Measurements from ENCODE around the gene MAP1LC3A. TPM values are rescaled to one million over a fixed set of nuclear protein-coding genes. Genes with fewer than 3 reads are reported as not detected.

Gene MAP1LC3A
- polyA plus RNA-seq, 1 donor = 40.9 TPM

DNA sequence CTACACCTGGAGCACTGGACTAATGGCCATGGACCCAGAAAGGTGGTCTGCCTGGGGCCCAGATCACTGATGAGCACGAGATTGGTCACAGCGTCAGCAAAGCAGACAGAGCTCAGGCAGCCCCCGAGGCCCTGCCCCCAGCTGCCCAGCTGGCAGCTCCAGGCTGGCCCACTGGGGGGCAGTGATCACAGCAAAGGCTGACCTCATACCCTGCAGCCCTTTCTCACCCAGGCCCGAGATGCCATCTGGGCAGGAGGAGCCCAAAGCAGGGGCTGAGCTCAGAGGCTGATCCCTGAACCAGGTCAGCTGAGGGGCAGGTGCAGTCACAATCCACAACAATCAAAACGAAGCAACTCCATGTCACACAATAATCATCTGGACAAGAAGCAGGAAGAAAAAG, 4.1 kb downstream of the MAP1LC3A start:
- Histone ChIP-seq H3K27ac (ENCODE audit: low read length) (no peak overlapping the region), H3K36me3 (ENCODE audit: control insufficient read depth, insufficient read depth, low read length) (peaks cover 8% of the 10 kb centered on the region), H3K4me3 (ENCODE audit: low read length) (no peak overlapping the region), H3K27me3 (ENCODE audit: control insufficient read depth, insufficient read depth, low read length) (no peaks in the 10 kb centered on the region), H3K4me1 (ENCODE audit: control insufficient read depth, insufficient read depth, low read length) (peaks cover 3% of the 10 kb centered on the region), H3K9me3 (ENCODE audit: control insufficient read depth, low read depth, low read length) (no peaks in the 10 kb centered on the region)
- WGBS (ENCODE audit: insufficient coverage, low lambda C conversion rate) = no CpG with 5 or more reads among the region's 5 CpGs
- no peak for DNase-seq

DNA sequence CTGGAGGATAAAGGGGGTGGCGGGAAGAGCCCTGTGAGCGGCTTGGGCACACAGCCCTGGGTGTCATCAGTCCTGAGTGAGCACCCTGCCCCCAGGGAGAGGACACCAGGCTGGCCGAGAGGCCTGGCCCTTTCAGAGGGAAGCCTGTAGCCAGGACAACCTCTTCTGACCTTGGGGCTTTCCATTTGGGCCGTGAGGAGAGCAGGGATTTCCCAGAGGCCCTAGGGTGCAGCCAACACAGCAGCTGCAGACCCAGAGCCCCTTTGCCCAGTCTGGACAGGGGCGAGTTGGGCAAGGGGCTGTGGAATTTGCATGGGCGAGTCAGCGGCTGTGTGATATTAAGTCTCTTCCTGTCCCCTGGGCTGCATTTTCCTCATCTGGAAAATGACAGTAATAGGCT, 6.3 kb downstream of the MAP1LC3A start:
- DNase-seq = no peak
- H3K9me3 ChIP-seq (ENCODE audit: control insufficient read depth, low read depth, low read length) = no peaks in the 10 kb centered on the region
- no peak overlapping the region for H3K27ac ChIP-seq (ENCODE audit: low read length)
- H3K36me3 ChIP-seq (ENCODE audit: control insufficient read depth, insufficient read depth, low read length) = peaks cover 14% of the 10 kb centered on the region
- WGBS (ENCODE audit: insufficient coverage, low lambda C conversion rate) = no CpG with 5 or more reads among the region's 7 CpGs
- H3K4me1 ChIP-seq (ENCODE audit: control insufficient read depth, insufficient read depth, low read length) = no peaks in the 10 kb centered on the region
- no peak overlapping the region for H3K4me3 ChIP-seq (ENCODE audit: low read length)
- H3K27me3 ChIP-seq (ENCODE audit: control insufficient read depth, insufficient read depth, low read length) = no peaks in the 10 kb centered on the region

DNA sequence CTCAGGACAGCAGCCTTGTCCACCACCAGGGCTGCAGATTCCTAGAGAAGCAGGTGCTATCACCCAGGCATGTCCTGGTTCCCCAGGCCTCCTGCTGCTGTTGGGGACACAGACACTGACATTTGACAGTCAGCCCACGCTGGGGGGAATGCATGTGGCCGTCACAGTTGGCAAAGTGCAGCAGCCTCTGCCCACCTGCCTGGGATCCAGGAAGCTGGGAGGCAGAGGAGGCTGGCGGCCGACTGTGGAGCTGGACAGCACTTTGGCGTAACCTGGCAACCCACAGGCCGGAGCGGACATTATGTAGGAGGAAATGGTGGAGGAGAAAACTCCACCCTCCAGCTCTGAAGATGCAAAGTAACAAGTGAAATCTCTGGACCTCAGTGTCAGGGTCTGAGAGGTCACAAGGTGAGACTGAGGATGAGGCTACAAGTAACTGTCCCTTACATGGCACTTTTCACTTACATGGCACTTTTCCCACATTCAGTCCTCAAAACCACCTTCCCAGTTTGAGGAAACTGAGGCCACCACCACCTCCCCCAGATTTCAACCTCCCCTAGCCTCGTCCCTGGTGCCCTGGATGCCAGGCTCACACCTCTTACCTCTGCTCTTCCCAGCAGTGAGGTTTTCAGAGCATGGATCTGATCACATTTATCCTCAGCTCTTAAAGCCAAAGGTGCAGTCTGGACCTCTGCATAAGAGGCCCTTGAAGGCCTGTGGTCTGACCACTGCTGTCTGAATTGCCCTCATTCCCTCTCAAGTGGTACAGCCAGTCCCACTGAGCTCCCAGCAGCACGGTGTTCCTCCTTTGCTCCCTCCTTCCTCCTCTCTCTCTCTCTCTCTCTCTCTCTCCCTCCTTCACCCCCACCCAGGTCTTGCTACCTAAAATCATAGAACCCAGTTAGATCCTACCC, 8.7 kb downstream of the MAP1LC3A start:
- Histone ChIP-seq H3K4me1 (ENCODE audit: control insufficient read depth, insufficient read depth, low read length) (no peaks in the 10 kb centered on the region), H3K27me3 (ENCODE audit: control insufficient read depth, insufficient read depth, low read length) (no peaks in the 10 kb centered on the region), H3K9me3 (ENCODE audit: control insufficient read depth, low read depth, low read length) (no peaks in the 10 kb centered on the region), H3K36me3 (ENCODE audit: control insufficient read depth, insufficient read depth, low read length) (peaks cover 16% of the 10 kb centered on the region), H3K27ac (ENCODE audit: low read length) (no peak overlapping the region), H3K4me3 (ENCODE audit: low read length) (no peak overlapping the region)
- 80% methylated on average over 1 of the region's 9 CpGs for WGBS (ENCODE audit: insufficient coverage, low lambda C conversion rate)
- no peak for DNase-seq

DNA sequence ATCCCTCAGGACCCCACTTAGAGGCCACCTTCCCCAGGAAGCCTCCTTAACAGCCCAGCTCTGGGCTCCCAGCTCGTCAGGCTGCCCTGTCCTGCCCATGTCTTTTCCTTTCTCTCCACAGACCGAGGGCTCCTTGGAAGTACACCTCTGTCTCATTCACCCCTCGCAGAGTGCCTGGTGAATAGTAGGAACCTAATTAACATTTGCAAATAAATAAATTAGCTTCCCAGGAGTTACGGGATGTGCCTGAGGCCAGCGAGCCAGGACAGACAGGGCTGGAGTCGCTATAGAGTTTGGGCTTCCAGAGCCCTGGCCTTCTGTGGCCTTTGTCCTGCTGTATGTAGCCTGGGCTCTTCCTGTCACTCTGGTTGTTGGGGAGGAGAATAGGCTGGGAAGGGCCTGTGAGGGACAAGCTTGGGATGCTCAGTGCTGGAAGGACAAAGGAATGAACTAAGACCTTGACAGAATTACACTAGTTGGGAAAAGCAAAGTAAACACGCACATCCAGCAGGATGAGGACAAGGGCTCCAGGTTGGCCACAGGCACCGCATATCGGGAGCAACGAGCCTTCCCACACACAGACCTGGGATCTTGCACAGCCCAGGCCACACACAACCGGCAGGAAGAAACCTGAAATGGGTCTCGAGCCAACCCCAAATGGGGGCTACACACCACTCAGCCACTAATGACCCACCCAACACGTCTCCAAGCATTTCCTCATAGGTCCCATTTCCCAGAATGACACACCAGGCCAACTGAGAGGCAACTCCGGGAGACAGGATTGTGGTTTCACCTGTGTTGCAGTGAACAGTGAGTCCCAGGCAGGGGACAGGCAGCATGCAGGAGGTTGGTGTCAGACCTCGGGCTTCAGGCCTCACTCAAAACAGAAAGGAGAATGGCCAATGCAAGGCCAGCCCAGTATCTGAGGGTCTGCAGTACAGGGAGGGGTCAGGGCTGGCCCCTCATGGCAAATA, 9.7 kb downstream of the MAP1LC3A start:
- no peak overlapping the region for H3K27ac ChIP-seq (ENCODE audit: low read length)
- DNase-seq = no peak
- H3K36me3 ChIP-seq (ENCODE audit: control insufficient read depth, insufficient read depth, low read length) = peaks cover 16% of the 10 kb centered on the region
- H3K9me3 ChIP-seq (ENCODE audit: control insufficient read depth, low read depth, low read length) = no peaks in the 10 kb centered on the region
- WGBS (ENCODE audit: insufficient coverage, low lambda C conversion rate) = no CpG with 5 or more reads among the region's 15 CpGs
- no peaks in the 10 kb centered on the region for H3K27me3 ChIP-seq (ENCODE audit: control insufficient read depth, insufficient read depth, low read length)
- no peaks in the 10 kb centered on the region for H3K4me1 ChIP-seq (ENCODE audit: control insufficient read depth, insufficient read depth, low read length)
- no peak overlapping the region for H3K4me3 ChIP-seq (ENCODE audit: low read length)

DNA sequence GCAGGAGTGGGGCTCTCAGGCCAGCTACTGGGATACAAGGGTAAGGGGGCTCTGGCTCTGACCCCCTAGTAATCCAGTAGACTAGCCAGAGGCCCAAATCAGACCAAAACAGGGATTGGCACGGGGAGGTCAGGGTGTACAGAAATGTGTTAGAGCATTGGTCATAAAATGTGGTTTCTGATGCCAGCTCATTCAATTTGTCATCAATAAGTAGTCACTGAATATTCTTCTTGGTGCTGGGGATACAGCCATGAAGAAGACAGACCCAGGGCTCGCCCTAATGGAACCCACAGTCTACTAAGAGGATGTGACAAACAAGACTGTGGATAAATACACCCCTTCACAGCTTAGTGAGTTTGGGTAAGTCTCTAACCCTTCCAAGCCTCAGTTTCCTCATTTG, 11.1 kb downstream of the MAP1LC3A start:
- no peaks in the 10 kb centered on the region for H3K27me3 ChIP-seq (ENCODE audit: control insufficient read depth, insufficient read depth, low read length)
- no CpG with 5 or more reads among the region's 2 CpGs for WGBS (ENCODE audit: insufficient coverage, low lambda C conversion rate)
- no peak for DNase-seq
- no peak overlapping the region for H3K27ac ChIP-seq (ENCODE audit: low read length)
- peaks cover 27% of the 10 kb centered on the region for H3K36me3 ChIP-seq (ENCODE audit: control insufficient read depth, insufficient read depth, low read length)
- H3K4me1 ChIP-seq (ENCODE audit: control insufficient read depth, insufficient read depth, low read length) = no peaks in the 10 kb centered on the region
- no peaks in the 10 kb centered on the region for H3K9me3 ChIP-seq (ENCODE audit: control insufficient read depth, low read depth, low read length)
- H3K4me3 ChIP-seq (ENCODE audit: low read length) = no peak overlapping the region

DNA sequence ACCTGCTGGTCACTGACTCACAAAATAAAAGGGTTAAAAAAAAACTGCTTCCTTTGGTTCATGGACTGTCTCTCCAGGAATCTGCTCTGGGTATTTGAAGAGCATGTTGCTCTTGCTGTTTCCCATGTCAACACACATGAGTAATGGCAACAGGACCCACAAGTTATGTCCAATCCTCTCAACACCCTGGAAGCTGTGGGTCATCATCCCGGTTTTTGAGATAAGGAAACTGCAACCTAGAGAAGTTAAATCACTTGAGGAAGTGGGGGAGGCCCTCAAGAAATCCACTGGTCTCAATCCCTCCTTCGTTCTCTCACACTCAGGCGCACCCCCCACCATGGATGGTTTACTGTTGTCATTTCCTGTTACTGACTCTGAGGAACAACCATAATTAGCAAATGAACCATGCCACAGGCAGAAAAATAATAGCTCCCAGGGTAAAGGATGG, 12.4 kb downstream of the MAP1LC3A start:
- no peaks in the 10 kb centered on the region for H3K4me1 ChIP-seq (ENCODE audit: control insufficient read depth, insufficient read depth, low read length)
- H3K27ac ChIP-seq (ENCODE audit: low read length) = no peak overlapping the region
- no peak overlapping the region for H3K4me3 ChIP-seq (ENCODE audit: low read length)
- no peaks in the 10 kb centered on the region for H3K9me3 ChIP-seq (ENCODE audit: control insufficient read depth, low read depth, low read length)
- H3K36me3 ChIP-seq (ENCODE audit: control insufficient read depth, insufficient read depth, low read length) = peaks cover 31% of the 10 kb centered on the region
- no peaks in the 10 kb centered on the region for H3K27me3 ChIP-seq (ENCODE audit: control insufficient read depth, insufficient read depth, low read length)
- no CpG with 5 or more reads among the region's 3 CpGs for WGBS (ENCODE audit: insufficient coverage, low lambda C conversion rate)
- DNase-seq = no peak

DNA sequence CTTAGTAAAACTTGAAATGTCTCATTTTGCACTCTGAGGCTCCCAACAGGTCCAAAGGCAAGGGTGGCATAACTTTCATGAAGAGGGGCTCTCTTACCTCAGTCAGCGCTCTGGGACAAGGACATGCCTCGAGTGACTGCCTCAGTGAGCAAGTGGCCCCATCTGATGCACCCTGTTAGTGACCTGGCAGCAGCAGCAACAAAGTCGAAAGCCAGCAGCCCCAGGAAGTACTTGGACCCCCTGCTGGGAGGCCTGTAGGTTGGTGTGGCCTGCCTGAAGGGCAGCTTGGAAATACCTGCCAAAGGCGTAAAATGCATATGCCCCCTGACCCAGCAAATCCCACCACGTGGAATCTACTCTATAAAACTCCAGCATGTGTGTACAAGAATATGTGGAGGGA, 13.2 kb downstream of the MAP1LC3A start:
- no peak overlapping the region for H3K27ac ChIP-seq (ENCODE audit: low read length)
- DNase-seq = no peak
- no CpG with 5 or more reads among the region's 5 CpGs for WGBS (ENCODE audit: insufficient coverage, low lambda C conversion rate)
- no peaks in the 10 kb centered on the region for H3K9me3 ChIP-seq (ENCODE audit: control insufficient read depth, low read depth, low read length)
- H3K4me1 ChIP-seq (ENCODE audit: control insufficient read depth, insufficient read depth, low read length) = no peaks in the 10 kb centered on the region
- peaks cover 29% of the 10 kb centered on the region for H3K36me3 ChIP-seq (ENCODE audit: control insufficient read depth, insufficient read depth, low read length)
- H3K4me3 ChIP-seq (ENCODE audit: low read length) = no peak overlapping the region
- no peaks in the 10 kb centered on the region for H3K27me3 ChIP-seq (ENCODE audit: control insufficient read depth, insufficient read depth, low read length)

DNA sequence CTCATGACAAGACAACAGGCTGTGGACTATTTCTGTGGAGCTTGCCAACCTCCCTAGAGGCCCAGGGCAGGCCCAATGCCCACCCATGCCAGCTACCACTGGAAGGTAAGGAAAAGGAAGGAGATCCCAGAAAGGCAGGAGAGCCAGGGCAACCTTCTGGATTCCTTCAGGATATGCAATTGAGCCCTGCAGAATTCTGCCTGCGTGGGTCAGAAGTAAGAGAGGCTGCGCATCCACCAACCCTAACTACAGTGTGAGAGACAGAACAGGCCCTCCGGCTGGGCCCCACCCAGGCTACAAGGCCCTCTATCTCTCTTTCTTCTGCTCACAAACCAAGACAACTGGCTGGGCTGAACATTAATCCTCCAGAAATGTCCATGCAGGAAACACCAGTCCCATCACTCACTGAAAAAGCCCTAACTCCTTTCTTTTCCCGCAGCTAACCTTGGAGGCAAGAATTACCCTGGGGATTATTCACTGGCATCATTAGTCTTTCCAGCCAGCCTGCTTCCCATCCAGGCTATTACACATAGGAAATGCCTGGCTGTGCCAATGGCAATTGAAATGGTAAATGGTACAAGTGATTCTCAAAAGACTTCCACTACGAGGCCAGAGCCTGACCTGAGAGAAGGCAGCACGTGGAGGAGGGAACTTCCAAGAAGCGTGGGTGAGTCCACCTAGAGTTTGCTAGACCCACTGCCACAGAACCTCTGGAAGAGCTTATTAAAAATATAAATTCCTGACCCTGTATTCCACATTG, 15.2 kb downstream of the MAP1LC3A start:
- Histone ChIP-seq H3K27ac (ENCODE audit: low read length) (no peak overlapping the region), H3K36me3 (ENCODE audit: control insufficient read depth, insufficient read depth, low read length) (peaks cover 23% of the 10 kb centered on the region), H3K27me3 (ENCODE audit: control insufficient read depth, insufficient read depth, low read length) (no peaks in the 10 kb centered on the region), H3K9me3 (ENCODE audit: control insufficient read depth, low read depth, low read length) (no peaks in the 10 kb centered on the region), H3K4me1 (ENCODE audit: control insufficient read depth, insufficient read depth, low read length) (no peaks in the 10 kb centered on the region), H3K4me3 (ENCODE audit: low read length) (no peak overlapping the region)
- WGBS (ENCODE audit: insufficient coverage, low lambda C conversion rate) = no CpG with 5 or more reads among the region's 7 CpGs
- no peak for DNase-seq

DNA sequence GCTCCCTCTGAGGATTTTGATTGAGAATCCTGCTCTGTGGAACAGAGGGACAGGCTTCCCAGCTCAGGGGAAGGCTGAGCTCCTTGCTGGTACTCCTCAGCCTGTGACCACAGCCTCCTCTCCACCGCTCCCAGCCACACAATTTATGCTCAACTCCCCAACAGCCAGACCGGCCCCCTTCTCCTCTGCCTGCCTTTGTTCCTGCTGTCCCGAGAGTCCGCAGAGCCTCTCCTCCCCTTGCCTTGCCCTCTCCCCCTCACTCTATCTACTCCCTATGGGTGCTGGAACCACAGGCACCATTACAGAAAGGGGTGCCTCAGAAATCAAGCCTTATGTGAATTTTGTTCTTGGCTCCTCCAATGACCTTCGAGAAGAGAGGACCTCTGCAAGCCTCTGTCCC, 15.9 kb downstream of the MAP1LC3A start:
- H3K9me3 ChIP-seq (ENCODE audit: control insufficient read depth, low read depth, low read length) = no peaks in the 10 kb centered on the region

DNA sequence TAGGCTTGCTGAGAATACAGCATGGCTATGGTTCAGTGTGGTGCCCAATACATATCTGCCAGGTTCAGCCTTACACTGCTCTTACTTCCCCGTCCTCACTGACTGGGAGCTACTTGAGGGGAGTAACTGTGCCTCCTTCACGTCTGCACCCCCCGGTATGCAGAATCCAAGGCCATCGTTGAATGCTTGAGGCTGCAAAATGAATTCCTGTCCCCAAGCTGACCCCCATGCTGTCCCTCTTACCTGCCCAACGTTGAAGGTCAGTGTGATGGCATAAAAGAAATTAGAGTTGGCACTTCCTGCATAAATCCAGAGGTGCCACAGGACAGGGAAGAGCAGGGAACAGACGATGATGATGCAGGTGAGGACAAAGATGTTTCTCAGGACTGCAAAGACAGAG, 16.3 kb downstream of the MAP1LC3A start:
- H3K27ac ChIP-seq (ENCODE audit: low read length) = no peak overlapping the region
- no CpG with 5 or more reads among the region's 6 CpGs for WGBS (ENCODE audit: insufficient coverage, low lambda C conversion rate)

More for the DNA sequence above, 15.9 kb downstream of the MAP1LC3A start:
- no peak for DNase-seq
- Histone ChIP-seq H3K36me3 (ENCODE audit: control insufficient read depth, insufficient read depth, low read length) (peaks cover 23% of the 10 kb centered on the region), H3K4me1 (ENCODE audit: control insufficient read depth, insufficient read depth, low read length) (no peaks in the 10 kb centered on the region), H3K4me3 (ENCODE audit: low read length) (no peak overlapping the region), H3K27ac (ENCODE audit: low read length) (no peak overlapping the region), H3K27me3 (ENCODE audit: control insufficient read depth, insufficient read depth, low read length) (no peaks in the 10 kb centered on the region)
- WGBS (ENCODE audit: insufficient coverage, low lambda C conversion rate) = 92% methylated on average over 3 of the region's 5 CpGs

More for the DNA sequence above, 16.3 kb downstream of the MAP1LC3A start:
- Histone ChIP-seq H3K36me3 (ENCODE audit: control insufficient read depth, insufficient read depth, low read length) (peaks cover 23% of the 10 kb centered on the region), H3K9me3 (ENCODE audit: control insufficient read depth, low read depth, low read length) (no peaks in the 10 kb centered on the region), H3K4me1 (ENCODE audit: control insufficient read depth, insufficient read depth, low read length) (no peaks in the 10 kb centered on the region), H3K4me3 (ENCODE audit: low read length) (no peak overlapping the region), H3K27me3 (ENCODE audit: control insufficient read depth, insufficient read depth, low read length) (no peaks in the 10 kb centered on the region)
- no peak for DNase-seq
